Smooth muscle cell (in vitro differentiated cells): ENCODE data around the gene CPSF3. TPM values are rescaled to one million over a fixed set of nuclear protein-coding genes. Genes with fewer than 3 reads are reported as not detected.

Source experiments
- DNase-seq: peaks from one replicate; lab custom pipeline; 2025; ENCODE audit not compliant: unreplicated experiment; lab: John Stamatoyannopoulos, UW
- H2AFZ ChIP-seq: fragments of 200-600 bp; sonication (generic); 2 replicates; pipeline ENCODE4 v1.6.0; 2016; ENCODE audit warnings: antibody characterized with exemption, low read depth, mild to moderate bottlenecking
- H3F3A ChIP-seq: fragments of 200-600 bp; sonication (generic); 2 replicates; pipeline ENCODE4 v1.6.0; 2017; ENCODE audit warnings: antibody characterized with exemption, low read depth
- H3K27ac ChIP-seq: fragments of 200-600 bp; sonication (generic); 2 replicates; pipeline ENCODE4 v1.5.1; 2016; ENCODE audit warnings: low read depth, mild to moderate bottlenecking
- H3K27me3 ChIP-seq: fragments of 200-600 bp; sonication (generic); 2 replicates; pipeline ENCODE4 v1.6.1; 2016; ENCODE audit warnings: low read depth, mild to moderate bottlenecking
- H3K36me3 ChIP-seq: fragments of 200-600 bp; sonication (generic); 2 replicates; pipeline ENCODE4 v1.5.1; 2016; ENCODE audit warnings: low read depth
- H3K4me1 ChIP-seq: fragments of 200-600 bp; sonication (generic); 2 replicates; pipeline ENCODE4 v1.5.1; 2016; ENCODE audit warnings: low read depth
- H3K4me2 ChIP-seq: fragments of 200-600 bp; sonication (generic); 2 replicates; pipeline ENCODE4 v1.6.0; 2016; ENCODE audit warnings: mild to moderate bottlenecking
- H3K4me3 ChIP-seq: fragments of 200-600 bp; sonication (generic); 2 replicates; pipeline ENCODE4 v1.5.1; 2016; ENCODE audit warnings: mild to moderate bottlenecking
- H3K79me2 ChIP-seq: fragments of 200-600 bp; sonication (generic); 2 replicates; pipeline ENCODE4 v1.6.0; 2016; ENCODE audit warnings: low read depth, mild to moderate bottlenecking
- H3K9ac ChIP-seq: fragments of 200-600 bp; sonication (generic); 2 replicates; pipeline ENCODE4 v1.6.0; 2016; ENCODE audit warnings: low read depth
- H3K9me3 ChIP-seq: fragments of 200-600 bp; sonication (generic); replicated peaks from 2 replicates; pipeline ENCODE4 v1.5.1; 2016; ENCODE audit warnings: low read depth
- H4K20me1 ChIP-seq: fragments of 200-600 bp; sonication (generic); 2 replicates; pipeline ENCODE4 v1.6.0; 2016; ENCODE audit warnings: low read depth
- CTCF ChIP-seq: fragments of 200-600 bp; sonication (generic); IDR thresholded peaks from 2 replicates; pipeline ENCODE4 v1.5.1; 2017; ENCODE audit warnings: borderline replicate concordance, mild to moderate bottlenecking, antibody characterized with exemption; ENCODE audit not compliant: insufficient read depth, poor library complexity, severe bottlenecking
- WGBS: methylation state at CpG from one replicate; pipeline ENCODE4 v1.1.7; 2016; ENCODE audit warnings: low lambda C conversion rate; 5-methylcytosine and 5-hydroxymethylcytosine counted together
- polyA plus RNA-seq: library from polyadenylated mRNA; unstranded; fragments of >200 nt; fragmentation: Nextera tagmentation; extraction: Ambion mirVana; gene quantifications from 2 replicates; pipeline ENCODE4 v1.2.1, GENCODE V29; 2016
- total RNA-seq: library from RNA; depleted of rRNA; stranded (reverse); fragments of >200 nt; gene quantifications from 2 replicates; pipeline ENCODE4 v1.2.3, GENCODE V29; 2014

The CPSF3 gene
- total and polyA plus RNA-seq, 2 experiments from 2014 or later, result 30.3 to 52.6 TPM

DNA sequence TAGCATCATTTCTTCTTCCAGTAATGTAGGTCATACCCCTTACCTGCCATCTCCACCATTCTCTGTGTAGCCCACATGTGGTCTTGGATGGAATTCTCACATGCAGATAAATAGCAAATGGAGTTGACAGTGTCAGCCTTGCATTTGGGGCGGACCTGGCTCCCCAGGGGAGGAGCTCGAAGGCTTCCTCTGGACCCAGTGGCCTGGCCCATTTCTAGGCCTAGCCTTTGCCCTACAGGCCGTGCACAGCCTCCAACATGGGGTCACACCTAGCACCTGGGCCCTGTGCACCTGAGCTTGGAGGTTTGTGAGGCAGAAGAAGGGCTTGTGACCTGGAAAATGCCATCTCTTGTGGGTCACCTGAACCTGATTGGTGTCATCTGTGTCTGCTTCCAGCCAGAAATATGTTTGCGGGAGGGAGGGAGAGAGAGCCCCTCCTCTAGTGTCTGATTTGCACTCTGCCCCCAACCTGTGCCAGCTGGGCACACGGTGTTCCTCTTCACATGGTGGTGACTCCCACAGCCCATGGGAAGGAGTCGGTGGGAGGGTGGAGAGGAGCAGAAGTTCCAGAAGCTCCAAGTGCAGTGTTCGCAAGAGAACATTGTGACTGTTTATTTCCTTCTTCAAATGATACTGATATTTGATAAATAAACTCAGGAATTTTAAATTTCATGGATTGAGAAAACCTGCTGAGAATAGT lies 33.2 kb upstream of the CPSF3 start:
- Histone ChIP-seq H4K20me1 (no peaks in the 10 kb centered on the region), H3K27ac (no peak overlapping the region), H3K79me2 (no peaks in the 10 kb centered on the region), H3F3A (no peaks in the 10 kb centered on the region), H3K4me1 (peaks cover 11% of the 10 kb centered on the region), H3K4me3 (no peak overlapping the region), H3K36me3 (peaks cover 7% of the 10 kb centered on the region), H3K27me3 (no peaks in the 10 kb centered on the region), H3K9me3 (no peaks in the 10 kb centered on the region), H2AFZ (no peak overlapping the region), H3K9ac (no peak overlapping the region), H3K4me2 (no peak overlapping the region)
- no peak for TF ChIP-seq CTCF
- DNase-seq, result no peak
- WGBS, result 95% methylated on average over 7 of the region's 7 CpGs

- Histone ChIP-seq H3K4me2 (no peak overlapping the region), H3K4me3 (no peak overlapping the region), H2AFZ (no peak overlapping the region), H3K9me3 (no peaks in the 10 kb centered on the region), H3K36me3 (peaks cover 7% of the 10 kb centered on the region), H3F3A (no peaks in the 10 kb centered on the region), H3K4me1 (peaks cover 11% of the 10 kb centered on the region), H3K27ac (no peak overlapping the region), H3K27me3 (no peaks in the 10 kb centered on the region), H3K9ac (no peak overlapping the region), H3K79me2 (no peaks in the 10 kb centered on the region), H4K20me1 (no peaks in the 10 kb centered on the region)
- no peak for TF ChIP-seq CTCF
- no peak for DNase-seq
- 96% methylated on average over 19 of the region's 19 CpGs for WGBS
Measured at GRCh38 chr2:9390991-9391390, 32.5 kb upstream of the CPSF3 start.

- TF ChIP-seq CTCF, result no peak
- H3K79me2 ChIP-seq, result no peaks in the 10 kb centered on the region
- no peak for DNase-seq
- no peaks in the 10 kb centered on the region for H4K20me1 ChIP-seq
- 90% methylated on average over 13 of the region's 13 CpGs for WGBS
- H3K4me2 ChIP-seq, result peak overlapping the region; percentile 0
- no peak overlapping the region for H3K4me3 ChIP-seq
- H3K4me1 ChIP-seq, result peaks cover 11% of the 10 kb centered on the region
- no peak overlapping the region for H3K9ac ChIP-seq
- H2AFZ ChIP-seq, result no peak overlapping the region
- H3K27me3 ChIP-seq, result no peaks in the 10 kb centered on the region
- no peaks in the 10 kb centered on the region for H3F3A ChIP-seq
- no peaks in the 10 kb centered on the region for H3K9me3 ChIP-seq
- H3K27ac ChIP-seq, result peak overlapping the region; percentile 13
- H3K36me3 ChIP-seq, result peaks cover 7% of the 10 kb centered on the region
Measured at GRCh38 chr2:9391961-9392720, 31.3 kb upstream of the CPSF3 start.
